ENCODE measurements around the gene CCDC27. TPM values are rescaled to one million over a fixed set of nuclear protein-coding genes. Genes with fewer than 3 reads are reported as not detected.
"Not testable (repeated sequence)": the region's sequence is repeated elsewhere in the genome, so short reads cannot be mapped to it uniquely, and the experiment has no call there.

The CCDC27 gene
- total and polyA plus RNA-seq, 7 donors: not detected

GRCh38 chr1:3790952-3791351, 38.7 kb downstream of the CCDC27 start:
- H3K9me3 ChIP-seq: no peaks in the 10 kb centered on the region
- DNase-seq: no peak
- H3K27me3 ChIP-seq: no peaks in the 10 kb centered on the region
- H3K36me3 ChIP-seq: peaks cover 6 to 39% (median 18%) of the 10 kb centered on the region in 4 donors
- H3K27ac ChIP-seq: no peak overlapping the region
- intact Hi-C loops (cut with DNase I): no loop called here
- 91 to 92% methylated on average over 18 of the region's 18 CpGs for WGBS, 2 donors
- TF ChIP-seq POLR2AphosphoS5 (IDR thresholded peaks at IDR 0.05) (no peak), POLR2A (IDR thresholded peaks at IDR 0.05) (no peak), CTCF (IDR thresholded peaks at IDR 0.05) (no peak), EP300 (IDR thresholded peaks at IDR 0.05) (no peak)
- peaks cover 0 to 46% (median 32%) of the 10 kb centered on the region in 4 donors for H3K4me1 ChIP-seq
- H3K4me3 ChIP-seq: no peak overlapping the region

- Histone ChIP-seq H3K9me3 (no peaks in the 10 kb centered on the region), H3K4me1 (peaks cover 0 to 42% (median 34%) of the 10 kb centered on the region in 4 donors), H3K27ac (peak overlapping the region; percentile 70 to 85 (median 78)), H3K36me3 (peaks cover 0 to 3% (median 0%) of the 10 kb centered on the region in 4 donors), H3K27me3 (no peaks in the 10 kb centered on the region), H3K4me3 (peak overlapping the region; percentile 75 to 97 (median 88))
- TF ChIP-seq POLR2A (IDR thresholded peaks at IDR 0.05): no peak
- no peak for TF ChIP-seq CTCF (IDR thresholded peaks at IDR 0.05)
- TF ChIP-seq EP300 (IDR thresholded peaks at IDR 0.05): no peak
- TF ChIP-seq POLR2AphosphoS5 (IDR thresholded peaks at IDR 0.05): no peak
- 2 to 4% methylated on average over 53 of the region's 53 CpGs for WGBS, 2 donors
- DNase-seq: no peak
- intact Hi-C loops (cut with DNase I): loop anchor here (2.0 to 5.0 kb wide), 3 partner anchors 23 to 107 kb away; partner anchors contain the start of genes C1orf174 and SMIM1
These were observed 43.4 kb downstream of the CCDC27 start for GRCh38 chr1:3795453-3796214.

GRCh38 chr1:3796215-3797061, 44.2 kb downstream of the CCDC27 start, which contains the start of gene LRRC47:
LRRC47 (minus strand) TSS chr1:3796498; CDS start chr1:3796476, 22 bp downstream.
- TF ChIP-seq POLR2AphosphoS5 (IDR thresholded peaks at IDR 0.05): peak; percentile 58 to 87 (median 86)
- TF ChIP-seq EP300 (IDR thresholded peaks at IDR 0.05): peak in 1 of 4 donors; percentile 29
- TF ChIP-seq CTCF (IDR thresholded peaks at IDR 0.05): no peak
- TF ChIP-seq POLR2A (IDR thresholded peaks at IDR 0.05): peak; percentile 35 to 57
- H3K27me3 ChIP-seq: no peaks in the 10 kb centered on the region
- intact Hi-C loops (cut with DNase I): loop anchor here (2.0 to 5.0 kb wide), 3 partner anchors 24 to 106 kb away; partner anchors contain the start of genes C1orf174 and SMIM1
- DNase-seq: peak; percentile 97
- H3K36me3 ChIP-seq: peaks cover 0 to 3% (median 0%) of the 10 kb centered on the region in 4 donors
- H3K9me3 ChIP-seq: no peaks in the 10 kb centered on the region
- peaks cover 0 to 39% (median 36%) of the 10 kb centered on the region in 4 donors for H3K4me1 ChIP-seq
- WGBS, 2 donors: 2% methylated on average over 60 of the region's 60 CpGs
- H3K27ac ChIP-seq: peak within 1 kb of the TSS; percentile 70 to 85 (median 78)
- peak within 1 kb of the TSS; percentile 75 to 97 (median 88) for H3K4me3 ChIP-seq

GRCh38 chr1:3799976-3800685, 47.9 kb downstream of the CCDC27 start:
- Histone ChIP-seq H3K4me1 (peaks cover 0 to 12% (median 10%) of the 10 kb centered on the region in 4 donors), H3K27ac (no peak overlapping the region), H3K27me3 (peaks cover 0 to 10% (median 7%) of the 10 kb centered on the region in 3 donors), H3K4me3 (no peak overlapping the region), H3K9me3 (no peaks in the 10 kb centered on the region), H3K36me3 (no peaks in the 10 kb centered on the region)
- no peak for DNase-seq
- WGBS, 2 donors: 89 to 91% methylated on average over 11 of the region's 11 CpGs
- TF ChIP-seq POLR2AphosphoS5 (IDR thresholded peaks at IDR 0.05) (no peak), POLR2A (IDR thresholded peaks at IDR 0.05) (no peak), CTCF (IDR thresholded peaks at IDR 0.05) (no peak), EP300 (IDR thresholded peaks at IDR 0.05) (no peak)
- intact Hi-C loops (cut with DNase I): loop anchor here (5.0 kb wide), 2 partner anchors 53 to 102 kb away; partner anchors contain the start of gene C1orf174

- H3K9me3 ChIP-seq; H3K36me3 ChIP-seq; intact Hi-C loops (cut with DNase I); H3K4me1 ChIP-seq; H3K4me3 ChIP-seq; DNase-seq; H3K27ac ChIP-seq: not testable (repeated sequence)
- H3K27me3 ChIP-seq: peaks cover 0 to 10% (median 7%) of the 10 kb centered on the region in 3 donors
- 77 to 85% methylated on average over 3 of the region's 3 CpGs for WGBS, 2 donors
These were observed 48.5 kb downstream of the CCDC27 start for GRCh38 chr1:3800795-3801194.

All from sigmoid colon (tissue), 7 donors.